Vagina (tissue), 2 donors: Measurements from ENCODE around the gene ITGAV. TPM values are rescaled to one million over a fixed set of nuclear protein-coding genes. Genes with fewer than 3 reads are reported as not detected.

ENCODE experiments used
- DNase-seq, 2 donors: peaks; one replicate each; pipeline ENCODE4 v3.0.0-alpha.2; 2017; ENCODE audit errors: extremely low spot score in 2 of 2
- H3K27ac ChIP-seq: fragments of 200-600 bp; sonication (generic); one replicate; pipeline ENCODE4 v1.5.1; 2019
- H3K27me3 ChIP-seq: fragments of 200-600 bp; sonication (generic); one replicate; pipeline ENCODE4 v1.5.1; 2019
- H3K36me3 ChIP-seq, 2 donors: fragments of 200-600 bp; sonication (generic); one replicate each; pipeline ENCODE4 v1.5.1; 2017 to 2019
- H3K4me1 ChIP-seq: fragments of 200-600 bp; sonication (generic); one replicate; pipeline ENCODE4 v1.5.1; 2019
- H3K4me3 ChIP-seq, 2 donors: fragments of 200-600 bp; sonication (generic); 1 replicate in 1 of 2; 2 replicates in 1 of 2; pipeline ENCODE4 v1.5.1; 2016 to 2019
- H3K9me3 ChIP-seq: fragments of 200-600 bp; sonication (generic); one replicate; pipeline ENCODE4 v1.5.1; 2019
- POLR2A ChIP-seq, 2 donors: fragments of 450-650 bp; IDR thresholded peaks; one replicate each; pipeline ENCODE4 v1.6.1; 2017; ENCODE audit warnings: antibody characterized with exemption in 2 of 2, mild to moderate bottlenecking in 2 of 2, moderate library complexity in 2 of 2
- POLR2AphosphoS5 ChIP-seq, 2 donors: sonication (generic); formaldehyde crosslinking; IDR thresholded peaks; one replicate each; pipeline ENCODE4 v1.9.0; 2017; ENCODE audit warnings: antibody characterized with exemption in 2 of 2, mild to moderate bottlenecking in 2 of 2, low read depth in 1 of 2; ENCODE audit not compliant: insufficient read depth in 1 of 2
- intact Hi-C: fragments of 100-400 bp; cut with DNase I; formaldehyde crosslinking; loops from one replicate; pipeline ENCODE4 v1.15.1; 2023
- total RNA-seq: library from RNA; depleted of rRNA; stranded (reverse); fragments of >200 nt; gene quantifications from one replicate; pipeline ENCODE4 v1.2.3, GENCODE V29; 2016
- TF ChIP-seq, protein P1 (sequence below), 3 experiments: fragments of 450-650 bp in 2 of 3; fragments of 200-600 bp in 1 of 3; sonication (generic) in 1 of 3; IDR thresholded peaks; one replicate each; pipeline ENCODE4 v1.5.1; 2017 to 2019; ENCODE audit warnings: antibody characterized with exemption in 3 of 3, mild to moderate bottlenecking in 2 of 3, moderate library complexity in 2 of 3

ITGAV gene
- total RNA-seq, 1 donor from 2014 or later, result 55.0 TPM

DNA sequence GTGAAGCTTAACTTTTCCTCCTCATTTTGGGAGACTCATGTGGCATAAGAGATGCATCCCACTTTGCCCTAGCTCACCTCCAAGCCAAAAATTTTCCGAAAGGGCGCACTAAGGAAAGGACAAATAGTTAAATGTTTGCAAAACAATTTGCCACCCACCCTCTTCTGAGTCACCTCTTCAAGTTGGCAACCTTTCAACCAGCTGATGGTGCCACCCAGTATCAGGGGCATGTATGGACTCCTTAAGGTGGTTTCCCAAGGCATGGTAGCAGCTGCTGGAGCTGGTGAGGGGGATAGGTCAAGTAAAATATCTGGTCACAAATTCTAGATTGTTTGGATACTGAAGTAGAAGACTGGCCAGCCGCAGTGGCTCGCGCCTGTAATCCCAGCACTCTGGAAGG, 17.2 kb upstream of the ITGAV start:
- Histone ChIP-seq H3K4me1 (peaks cover 8% of the 10 kb centered on the region), H3K27me3 (no peaks in the 10 kb centered on the region), H3K27ac (no peak overlapping the region), H3K4me3 (no peak overlapping the region), H3K36me3 (no peaks in the 10 kb centered on the region), H3K9me3 (no peaks in the 10 kb centered on the region)
- no peak for TF ChIP-seq POLR2A (IDR thresholded peaks at IDR 0.05)
- TF ChIP-seq, protein P1, sequence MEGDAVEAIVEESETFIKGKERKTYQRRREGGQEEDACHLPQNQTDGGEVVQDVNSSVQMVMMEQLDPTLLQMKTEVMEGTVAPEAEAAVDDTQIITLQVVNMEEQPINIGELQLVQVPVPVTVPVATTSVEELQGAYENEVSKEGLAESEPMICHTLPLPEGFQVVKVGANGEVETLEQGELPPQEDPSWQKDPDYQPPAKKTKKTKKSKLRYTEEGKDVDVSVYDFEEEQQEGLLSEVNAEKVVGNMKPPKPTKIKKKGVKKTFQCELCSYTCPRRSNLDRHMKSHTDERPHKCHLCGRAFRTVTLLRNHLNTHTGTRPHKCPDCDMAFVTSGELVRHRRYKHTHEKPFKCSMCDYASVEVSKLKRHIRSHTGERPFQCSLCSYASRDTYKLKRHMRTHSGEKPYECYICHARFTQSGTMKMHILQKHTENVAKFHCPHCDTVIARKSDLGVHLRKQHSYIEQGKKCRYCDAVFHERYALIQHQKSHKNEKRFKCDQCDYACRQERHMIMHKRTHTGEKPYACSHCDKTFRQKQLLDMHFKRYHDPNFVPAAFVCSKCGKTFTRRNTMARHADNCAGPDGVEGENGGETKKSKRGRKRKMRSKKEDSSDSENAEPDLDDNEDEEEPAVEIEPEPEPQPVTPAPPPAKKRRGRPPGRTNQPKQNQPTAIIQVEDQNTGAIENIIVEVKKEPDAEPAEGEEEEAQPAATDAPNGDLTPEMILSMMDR (IDR thresholded peaks at IDR 0.05), result no peak
- no peak for TF ChIP-seq POLR2AphosphoS5 (IDR thresholded peaks at IDR 0.05; ENCODE audit: insufficient read depth in 1 of 2, low read depth in 1 of 2)
- no peak for DNase-seq
- intact Hi-C loops, result no loop called here

DNA sequence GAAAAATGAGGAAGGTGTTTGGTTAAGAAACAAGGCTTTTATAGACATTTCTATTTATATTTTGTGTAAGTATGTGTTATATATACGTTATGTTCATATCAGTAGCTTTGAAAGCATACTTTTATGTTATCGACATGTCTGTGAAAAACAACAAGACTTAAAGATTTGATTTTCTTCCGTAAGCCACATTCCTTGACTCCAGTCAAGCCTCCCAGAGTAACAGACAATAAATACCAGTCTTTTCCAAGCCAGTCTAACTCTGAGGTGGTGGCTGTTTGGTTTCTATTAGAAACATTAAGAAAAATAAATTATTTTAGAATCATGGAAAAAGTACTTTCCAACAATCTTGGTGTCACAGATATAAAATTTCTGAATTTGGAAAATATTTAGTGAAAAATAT, 16.3 kb upstream of the ITGAV start:
- Histone ChIP-seq H3K36me3 (no peaks in the 10 kb centered on the region), H3K27ac (no peak overlapping the region), H3K9me3 (no peaks in the 10 kb centered on the region), H3K27me3 (no peaks in the 10 kb centered on the region), H3K4me3 (no peak overlapping the region), H3K4me1 (peaks cover 8% of the 10 kb centered on the region)
- intact Hi-C loops, result no loop called here
- TF ChIP-seq POLR2AphosphoS5 (IDR thresholded peaks at IDR 0.05; ENCODE audit: insufficient read depth in 1 of 2, low read depth in 1 of 2) (no peak), POLR2A (IDR thresholded peaks at IDR 0.05) (no peak)
- TF ChIP-seq, protein P1 (IDR thresholded peaks at IDR 0.05), result no peak
- DNase-seq, result no peak

GRCh38 chr2:186575302-186575701, 14.6 kb upstream of the ITGAV start:
- intact Hi-C loops, result no loop called here
- TF ChIP-seq POLR2A (IDR thresholded peaks at IDR 0.05) (no peak), POLR2AphosphoS5 (IDR thresholded peaks at IDR 0.05; ENCODE audit: insufficient read depth in 1 of 2, low read depth in 1 of 2) (peak in 1 of 2 donors; percentile 86)
- TF ChIP-seq, protein P1 (IDR thresholded peaks at IDR 0.05), result no peak
- no peaks in the 10 kb centered on the region for H3K9me3 ChIP-seq
- no peaks in the 10 kb centered on the region for H3K36me3 ChIP-seq
- no peaks in the 10 kb centered on the region for H3K27me3 ChIP-seq
- H3K4me1 ChIP-seq, result peaks cover 8% of the 10 kb centered on the region
- H3K27ac ChIP-seq, result no peak overlapping the region
- no peak overlapping the region for H3K4me3 ChIP-seq
- no peak for DNase-seq

GRCh38 chr2:186575856-186576255, 14.0 kb upstream of the ITGAV start:
- intact Hi-C loops, result no loop called here
- DNase-seq, result no peak
- no peaks in the 10 kb centered on the region for H3K9me3 ChIP-seq
- no peak for TF ChIP-seq POLR2AphosphoS5 (IDR thresholded peaks at IDR 0.05; ENCODE audit: insufficient read depth in 1 of 2, low read depth in 1 of 2)
- TF ChIP-seq, protein P1 (IDR thresholded peaks at IDR 0.05), result no peak
- no peak for TF ChIP-seq POLR2A (IDR thresholded peaks at IDR 0.05)
- H3K4me1 ChIP-seq, result peaks cover 8% of the 10 kb centered on the region
- H3K4me3 ChIP-seq, result no peak overlapping the region
- no peaks in the 10 kb centered on the region for H3K27me3 ChIP-seq
- H3K27ac ChIP-seq, result no peak overlapping the region
- no peaks in the 10 kb centered on the region for H3K36me3 ChIP-seq

DNA sequence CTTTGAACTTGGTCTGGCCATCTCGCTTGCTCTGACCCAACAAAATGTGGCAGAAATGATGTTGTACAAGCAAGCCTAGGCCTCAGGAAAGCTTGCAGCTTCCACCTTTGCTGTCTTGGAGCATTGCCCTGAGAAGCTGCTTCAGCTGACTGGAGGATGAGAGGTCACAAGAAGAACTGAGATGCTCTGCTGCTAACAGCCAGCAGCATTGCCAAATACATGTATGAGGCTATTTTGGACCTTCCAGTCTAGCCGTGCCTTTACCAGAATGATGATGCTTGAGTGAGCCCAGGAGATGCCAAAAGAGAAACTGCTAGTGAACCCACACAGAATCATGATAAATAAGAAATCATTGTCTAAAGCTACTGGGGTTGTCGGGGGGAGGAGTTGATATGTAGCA, 13.2 kb upstream of the ITGAV start:
- Histone ChIP-seq H3K36me3 (no peaks in the 10 kb centered on the region), H3K27ac (no peak overlapping the region), H3K4me1 (peaks cover 8% of the 10 kb centered on the region), H3K27me3 (no peaks in the 10 kb centered on the region), H3K9me3 (no peaks in the 10 kb centered on the region), H3K4me3 (no peak overlapping the region)
- TF ChIP-seq, protein P1 (IDR thresholded peaks at IDR 0.05), result no peak
- no peak for TF ChIP-seq POLR2AphosphoS5 (IDR thresholded peaks at IDR 0.05; ENCODE audit: insufficient read depth in 1 of 2, low read depth in 1 of 2)
- no peak for TF ChIP-seq POLR2A (IDR thresholded peaks at IDR 0.05)
- DNase-seq, result no peak
- intact Hi-C loops, result no loop called here
